Measurements from ENCODE around the gene HPX. TPM values are rescaled to one million over a fixed set of nuclear protein-coding genes. Genes with fewer than 3 reads are reported as not detected.

The HPX gene
- 1 to 10 TPM; 2.2 to 4.2 (median 2.7) TPM for polyA plus RNA-seq (ENCODE audit: insufficient read length in 4 of 4)

GRCh38 chr11:6440906-6441358, at the start of gene HPX:
TSS of gene HPX (minus strand) at chr11:6440987. CDS start at chr11:6440963, 24 bp downstream.
- no peak for DNase-seq (ENCODE audit: low read depth in 4 of 4, low spot score in 3 of 4)

- no peak for DNase-seq (ENCODE audit: low read depth in 4 of 4, low spot score in 3 of 4)
Measured at GRCh38 chr11:6489306-6489705, 48.5 kb upstream of the HPX start.

- no peak for DNase-seq (ENCODE audit: low read depth in 4 of 4, low spot score in 3 of 4)
Measured at GRCh38 chr11:6488821-6489220, 48.0 kb upstream of the HPX start.

GRCh38 chr11:6488342-6488741, 47.6 kb upstream of the HPX start:
- DNase-seq (ENCODE audit: low read depth in 4 of 4, low spot score in 3 of 4), result no peak

GRCh38 chr11:6486938-6487337, 46.2 kb upstream of the HPX start:
- DNase-seq (ENCODE audit: low read depth in 4 of 4, low spot score in 3 of 4), result no peak

- DNase-seq (ENCODE audit: low read depth in 4 of 4, low spot score in 3 of 4), result no peak
Measured at GRCh38 chr11:6486256-6486655, 45.5 kb upstream of the HPX start.

- no peak for DNase-seq (ENCODE audit: low read depth in 4 of 4, low spot score in 3 of 4)
Measured at GRCh38 chr11:6485661-6486060, 44.9 kb upstream of the HPX start.

GRCh38 chr11:6483015-6483414, 42.2 kb upstream of the HPX start:
- no peak for DNase-seq (ENCODE audit: low read depth in 4 of 4, low spot score in 3 of 4)

- no peak for DNase-seq (ENCODE audit: low read depth in 4 of 4, low spot score in 3 of 4)
Measured at GRCh38 chr11:6482441-6482840, 41.7 kb upstream of the HPX start.

GRCh38 chr11:6481924-6482275, 41.1 kb upstream of the HPX start:
- no peak for DNase-seq (ENCODE audit: low read depth in 4 of 4, low spot score in 3 of 4)

- peak; percentile 93 to 97 (median 96) for DNase-seq (ENCODE audit: low read depth in 4 of 4, low spot score in 3 of 4)
Measured at GRCh38 chr11:6481012-6481923, 40.5 kb upstream of the HPX start, which contains the start of the genes ARFIP2 and TIMM10B. TSS of gene ARFIP2 (minus strand) at chr11:6481331. CDS start at chr11:6480421, 910 bp downstream. TSS of gene TIMM10B (plus strand) at chr11:6481501. CDS start at chr11:6481517, 16 bp downstream.

GRCh38 chr11:6480299-6480914, 39.6 kb upstream of the HPX start:
- no peak for DNase-seq (ENCODE audit: low read depth in 4 of 4, low spot score in 3 of 4)

GRCh38 chr11:6476571-6476970, 35.8 kb upstream of the HPX start:
- no peak for DNase-seq (ENCODE audit: low read depth in 4 of 4, low spot score in 3 of 4)

GRCh38 chr11:6475936-6476335, 35.1 kb upstream of the HPX start:
- DNase-seq (ENCODE audit: low read depth in 4 of 4, low spot score in 3 of 4), result no peak

- no peak for DNase-seq (ENCODE audit: low read depth in 4 of 4, low spot score in 3 of 4)
Measured at GRCh38 chr11:6474806-6475500, 34.2 kb upstream of the HPX start.

- no peak for DNase-seq (ENCODE audit: low read depth in 4 of 4, low spot score in 3 of 4)
Measured at GRCh38 chr11:6474413-6474792, 33.6 kb upstream of the HPX start.

GRCh38 chr11:6473451-6474412, 32.9 kb upstream of the HPX start, which contains the start of gene TRIM3:
TSS of gene TRIM3 (minus strand) at chr11:6473941. CDS start at chr11:6465695, 8,246 bp downstream.
- DNase-seq (ENCODE audit: low read depth in 4 of 4, low spot score in 3 of 4), result peak in 3 of 4 donors; percentile 76 to 83 (median 78)

GRCh38 chr11:6472934-6473333, 32.1 kb upstream of the HPX start:
- DNase-seq (ENCODE audit: low read depth in 4 of 4, low spot score in 3 of 4), result no peak

GRCh38 chr11:6469599-6469998, 28.8 kb upstream of the HPX start:
- no peak for DNase-seq (ENCODE audit: low read depth in 4 of 4, low spot score in 3 of 4)

Measured in right renal pelvis (tissue), 4 donors.